ENCODE results near the gene CLDN14.

DNA sequence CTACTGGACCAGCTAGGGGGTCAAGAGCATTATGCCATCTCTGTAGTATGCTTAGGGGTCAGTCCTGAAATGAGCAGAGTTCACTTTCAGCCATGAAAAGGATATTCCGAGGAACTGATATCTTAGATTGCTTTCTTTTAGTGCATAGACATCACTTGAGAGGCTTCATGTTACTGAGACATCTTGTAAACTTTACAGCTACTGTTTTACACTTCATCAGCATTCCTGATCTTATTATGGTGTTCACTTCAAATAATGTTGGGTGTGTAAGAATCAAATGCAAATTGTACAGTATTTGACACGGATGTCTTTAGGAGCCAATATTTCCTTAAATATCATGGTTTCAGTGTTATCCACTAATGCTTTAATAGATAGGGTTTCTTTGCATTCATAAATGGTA is 22.4 kb upstream of the CLDN14 start:
- TF ChIP-seq CTCF (IDR thresholded peaks at IDR 0.05) (no peak), POLR2A (IDR thresholded peaks at IDR 0.05) (no peak)

All from thyroid gland (tissue), 4 donors.